ENCODE measurements around the gene TEKT3. TPM values are rescaled to one million over a fixed set of nuclear protein-coding genes. Genes with fewer than 3 reads are reported as not detected.

Gene TEKT3
- total and polyA plus RNA-seq, 7 donors, result 0.05 to 0.97 (median 0.38) TPM; not detected in 3

GRCh38 chr17:15278380-15278779, 63.0 kb downstream of the TEKT3 start:
- Histone ChIP-seq H3K36me3 (ENCODE audit: insufficient read depth in 1 of 2, low read depth in 1 of 2) (no peaks in the 10 kb centered on the region), H3K9me3 (no peaks in the 10 kb centered on the region), H3K27ac (no peak overlapping the region), H3K4me1 (no peaks in the 10 kb centered on the region), H3K4me3 (no peak overlapping the region), H3K27me3 (ENCODE audit: insufficient read depth in 3 of 3, low read length in 2 of 3) (no peaks in the 10 kb centered on the region)
- intact Hi-C loops (cut with DNase I), result no loop called here
- TF ChIP-seq CTCF (IDR thresholded peaks at IDR 0.05), result no peak
- no peak for ATAC-seq
- WGBS, 3 donors, result 24 to 53% (median 48%) methylated on average over 6 of the region's 6 CpGs
- DNase-seq, result no peak

- intact Hi-C loops (cut with DNase I), result no loop called here
Measured at GRCh38 chr17:15274017-15274416, 67.4 kb downstream of the TEKT3 start.

GRCh38 chr17:15273141-15273793, 68.1 kb downstream of the TEKT3 start:
- ATAC-seq (peak; percentile 45 to 75 (median 62)), DNase-seq (no peak)
- Histone ChIP-seq H3K36me3 (ENCODE audit: insufficient read depth in 1 of 2, low read depth in 1 of 2) (no peaks in the 10 kb centered on the region), H3K9me3 (no peaks in the 10 kb centered on the region), H3K4me1 (peaks cover 7% of the 10 kb centered on the region), H3K27me3 (ENCODE audit: insufficient read depth in 3 of 3, low read length in 2 of 3) (no peaks in the 10 kb centered on the region), H3K4me3 (no peak overlapping the region), H3K27ac (peak overlapping the region; percentile 38)
- TF ChIP-seq CTCF (IDR thresholded peaks at IDR 0.05), result no peak
- WGBS, 3 donors, result 61 to 70% (median 65%) methylated on average over 5 of the region's 5 CpGs
- intact Hi-C loops (cut with DNase I), result no loop called here

More at GRCh38 chr17:15274017-15274416, 67.4 kb downstream of the TEKT3 start:
- Histone ChIP-seq H3K27me3 (ENCODE audit: insufficient read depth in 3 of 3, low read length in 2 of 3) (no peaks in the 10 kb centered on the region), H3K9me3 (no peaks in the 10 kb centered on the region), H3K4me3 (no peak overlapping the region), H3K36me3 (ENCODE audit: insufficient read depth in 1 of 2, low read depth in 1 of 2) (no peaks in the 10 kb centered on the region), H3K27ac (peak overlapping the region; percentile 38), H3K4me1 (peaks cover 7% of the 10 kb centered on the region)
- ATAC-seq (no peak), DNase-seq (no peak)
- WGBS, 3 donors, result 92 to 95% (median 93%) methylated on average over 3 of the region's 3 CpGs
- TF ChIP-seq CTCF (IDR thresholded peaks at IDR 0.05), result no peak

GRCh38 chr17:15271741-15272140, 69.7 kb downstream of the TEKT3 start:
- intact Hi-C loops (cut with DNase I), result no loop called here
- DNase-seq, result no peak
- H3K27ac ChIP-seq, result no peak overlapping the region
- TF ChIP-seq CTCF (IDR thresholded peaks at IDR 0.05), result no peak
- WGBS, 3 donors, result 88 to 95% (median 93%) methylated on average over 6 of the region's 6 CpGs
- H3K36me3 ChIP-seq (ENCODE audit: insufficient read depth in 1 of 2, low read depth in 1 of 2), result no peaks in the 10 kb centered on the region
- peaks cover 7% of the 10 kb centered on the region for H3K4me1 ChIP-seq
- H3K9me3 ChIP-seq, result no peaks in the 10 kb centered on the region
- H3K27me3 ChIP-seq (ENCODE audit: insufficient read depth in 3 of 3, low read length in 2 of 3), result no peaks in the 10 kb centered on the region
- no peak overlapping the region for H3K4me3 ChIP-seq
- no peak for ATAC-seq
